DOHH2 (cell line): ENCODE results near the gene SLC25A13.

ENCODE experiments used
- EZH2phosphoT487 ChIP-seq: fragments of 200-600 bp; sonication (generic); IDR thresholded peaks from 2 replicates; pipeline ENCODE4 v1.6.1; 2017; ENCODE audit warnings: borderline replicate concordance, mild to moderate bottlenecking, antibody characterized with exemption, low read length, moderate library complexity, mixed read lengths
- TF ChIP-seq, protein P1 (sequence below): fragments of 200-600 bp; sonication (generic); IDR thresholded peaks from one replicate; pipeline ENCODE4 v1.5.1; 2014; ENCODE audit warnings: antibody characterized with exemption, mild to moderate bottlenecking, low read depth, low read length; ENCODE audit not compliant: poor library complexity, severe bottlenecking

DNA sequence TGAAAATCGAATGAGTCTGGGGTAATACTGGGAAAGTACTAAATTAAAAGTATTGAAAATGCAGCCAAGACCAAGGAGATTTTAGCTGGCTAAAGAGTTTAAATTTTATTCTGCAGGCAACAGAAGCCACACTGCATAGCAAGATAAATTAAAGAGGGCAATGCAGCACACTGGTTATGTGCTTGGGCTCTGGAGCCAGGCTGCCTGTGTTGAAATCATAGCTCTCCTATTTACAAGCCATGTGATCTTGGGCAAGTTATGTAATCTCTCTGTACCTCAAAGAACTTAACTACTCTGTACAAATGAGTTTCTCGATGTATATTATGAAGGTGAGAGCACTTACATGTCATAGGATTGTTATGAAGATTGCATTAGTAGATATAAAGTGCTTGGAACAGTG, 9.9 kb downstream of the SLC25A13 start:
- TF ChIP-seq, protein P1, sequence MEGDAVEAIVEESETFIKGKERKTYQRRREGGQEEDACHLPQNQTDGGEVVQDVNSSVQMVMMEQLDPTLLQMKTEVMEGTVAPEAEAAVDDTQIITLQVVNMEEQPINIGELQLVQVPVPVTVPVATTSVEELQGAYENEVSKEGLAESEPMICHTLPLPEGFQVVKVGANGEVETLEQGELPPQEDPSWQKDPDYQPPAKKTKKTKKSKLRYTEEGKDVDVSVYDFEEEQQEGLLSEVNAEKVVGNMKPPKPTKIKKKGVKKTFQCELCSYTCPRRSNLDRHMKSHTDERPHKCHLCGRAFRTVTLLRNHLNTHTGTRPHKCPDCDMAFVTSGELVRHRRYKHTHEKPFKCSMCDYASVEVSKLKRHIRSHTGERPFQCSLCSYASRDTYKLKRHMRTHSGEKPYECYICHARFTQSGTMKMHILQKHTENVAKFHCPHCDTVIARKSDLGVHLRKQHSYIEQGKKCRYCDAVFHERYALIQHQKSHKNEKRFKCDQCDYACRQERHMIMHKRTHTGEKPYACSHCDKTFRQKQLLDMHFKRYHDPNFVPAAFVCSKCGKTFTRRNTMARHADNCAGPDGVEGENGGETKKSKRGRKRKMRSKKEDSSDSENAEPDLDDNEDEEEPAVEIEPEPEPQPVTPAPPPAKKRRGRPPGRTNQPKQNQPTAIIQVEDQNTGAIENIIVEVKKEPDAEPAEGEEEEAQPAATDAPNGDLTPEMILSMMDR = no peak
- no peak for TF ChIP-seq EZH2phosphoT487
